HEK293T (cell line): Measurements from ENCODE around the gene PFDN1.

Experiments
- BHLHE40 ChIP-seq: fragments of 450-650 bp; IDR thresholded peaks from 2 replicates; pipeline ENCODE4 v1.6.1; 2016; ENCODE audit warnings: mild to moderate bottlenecking, moderate library complexity, borderline replicate concordance
- SP1 ChIP-seq: fragments of 450-650 bp; IDR thresholded peaks from 2 replicates; pipeline ENCODE4 v1.6.1; 2017

DNA sequence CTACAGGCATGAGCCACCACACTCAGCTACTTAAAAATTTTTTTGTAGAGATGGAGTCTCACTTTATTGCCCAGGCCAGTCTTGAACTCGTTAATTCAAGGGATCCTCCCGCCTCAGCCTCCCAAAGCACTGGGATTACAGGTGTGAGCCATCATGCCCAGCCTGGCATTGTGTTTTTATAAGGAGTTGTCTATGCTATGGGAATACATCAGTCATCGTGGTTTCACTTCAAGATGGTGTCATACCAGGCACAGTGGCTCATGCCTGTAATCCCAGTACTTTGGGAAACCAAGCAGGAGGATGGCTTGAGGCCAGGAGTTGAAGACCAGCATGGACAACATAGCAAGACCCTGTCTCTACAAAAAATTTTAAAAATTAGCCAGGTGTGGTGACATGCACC lies 78.2 kb downstream of the PFDN1 start:
- TF ChIP-seq SP1 (no peak), BHLHE40 (no peak)
